OCI-LY1 (cell line): ENCODE results near the gene DGCR8.

ENCODE experiments used
- EZH2 ChIP-seq: fragments of 200-600 bp; sonication (generic), shearing (Covaris generic); IDR thresholded peaks from 2 replicates; pipeline ENCODE4 v1.8.0; 2017; ENCODE audit warnings: borderline replicate concordance, mixed run types, mild to moderate bottlenecking, antibody characterized with exemption, low read length, moderate library complexity, mixed read lengths
- TF ChIP-seq, protein P1 (sequence below): fragments of 200-600 bp; sonication (generic), shearing (Covaris generic); IDR thresholded peaks from 2 replicates; pipeline ENCODE4 v1.5.1; 2017; ENCODE audit warnings: mild to moderate bottlenecking, antibody characterized with exemption, low read length, moderate library complexity, mixed read lengths

DNA sequence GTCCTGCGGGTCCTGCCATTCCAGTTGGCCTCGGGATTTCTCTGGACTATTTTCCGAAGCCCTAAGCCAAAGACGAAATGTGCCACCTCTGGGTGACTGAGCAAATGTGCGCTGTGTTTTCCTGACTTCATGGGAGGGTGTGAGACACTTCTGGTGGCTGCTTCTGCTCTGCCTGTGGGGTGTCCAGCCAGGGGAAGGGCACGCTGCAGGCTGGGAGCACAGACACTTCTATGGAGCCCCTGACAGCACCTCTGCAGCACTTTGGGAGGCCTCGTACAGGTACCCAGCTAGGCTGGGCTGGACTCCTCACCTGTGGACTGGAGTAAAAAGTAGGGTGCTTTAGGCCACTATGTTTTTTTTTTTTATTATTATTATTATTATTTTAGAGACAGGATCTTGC, 41.5 kb upstream of the DGCR8 start:
- no peak for TF ChIP-seq EZH2
- TF ChIP-seq, protein P1, sequence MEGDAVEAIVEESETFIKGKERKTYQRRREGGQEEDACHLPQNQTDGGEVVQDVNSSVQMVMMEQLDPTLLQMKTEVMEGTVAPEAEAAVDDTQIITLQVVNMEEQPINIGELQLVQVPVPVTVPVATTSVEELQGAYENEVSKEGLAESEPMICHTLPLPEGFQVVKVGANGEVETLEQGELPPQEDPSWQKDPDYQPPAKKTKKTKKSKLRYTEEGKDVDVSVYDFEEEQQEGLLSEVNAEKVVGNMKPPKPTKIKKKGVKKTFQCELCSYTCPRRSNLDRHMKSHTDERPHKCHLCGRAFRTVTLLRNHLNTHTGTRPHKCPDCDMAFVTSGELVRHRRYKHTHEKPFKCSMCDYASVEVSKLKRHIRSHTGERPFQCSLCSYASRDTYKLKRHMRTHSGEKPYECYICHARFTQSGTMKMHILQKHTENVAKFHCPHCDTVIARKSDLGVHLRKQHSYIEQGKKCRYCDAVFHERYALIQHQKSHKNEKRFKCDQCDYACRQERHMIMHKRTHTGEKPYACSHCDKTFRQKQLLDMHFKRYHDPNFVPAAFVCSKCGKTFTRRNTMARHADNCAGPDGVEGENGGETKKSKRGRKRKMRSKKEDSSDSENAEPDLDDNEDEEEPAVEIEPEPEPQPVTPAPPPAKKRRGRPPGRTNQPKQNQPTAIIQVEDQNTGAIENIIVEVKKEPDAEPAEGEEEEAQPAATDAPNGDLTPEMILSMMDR = no peak
